ENCODE results near the gene PTPN23. TPM values are rescaled to one million over a fixed set of nuclear protein-coding genes. Genes with fewer than 3 reads are reported as not detected.

Gene PTPN23
- total RNA-seq, 1 experiment from 2014 or later: 10.8 TPM

- no peak for DNase-seq (ENCODE audit: low read depth)
Observed at GRCh38 chr3:47405820-47406761, 25.3 kb downstream of the PTPN23 start.

- DNase-seq (ENCODE audit: low read depth): no peak
Observed at GRCh38 chr3:47406762-47407149, 25.9 kb downstream of the PTPN23 start.

GRCh38 chr3:47407237-47407636 lies 26.4 kb downstream of the PTPN23 start:
- DNase-seq (ENCODE audit: low read depth): no peak

GRCh38 chr3:47407896-47408838 lies 27.3 kb downstream of the PTPN23 start:
- no peak for DNase-seq (ENCODE audit: low read depth)

- no peak for DNase-seq (ENCODE audit: low read depth)
Observed at GRCh38 chr3:47408839-47409229, 28.0 kb downstream of the PTPN23 start.

GRCh38 chr3:47409284-47409683 lies 28.5 kb downstream of the PTPN23 start:
- no peak for DNase-seq (ENCODE audit: low read depth)

- no peak for DNase-seq (ENCODE audit: low read depth)
Observed at GRCh38 chr3:47409688-47410416, 29.0 kb downstream of the PTPN23 start.

- no peak for DNase-seq (ENCODE audit: low read depth)
Observed at GRCh38 chr3:47410417-47410720, 29.5 kb downstream of the PTPN23 start.

- DNase-seq (ENCODE audit: low read depth): no peak
Observed at GRCh38 chr3:47410801-47411646, 30.2 kb downstream of the PTPN23 start.

- DNase-seq (ENCODE audit: low read depth): no peak
Observed at GRCh38 chr3:47411696-47412452, 31.1 kb downstream of the PTPN23 start.

GRCh38 chr3:47412453-47412756 lies 31.6 kb downstream of the PTPN23 start:
- no peak for DNase-seq (ENCODE audit: low read depth)

GRCh38 chr3:47412842-47413520 lies 32.2 kb downstream of the PTPN23 start:
- DNase-seq (ENCODE audit: low read depth): no peak

GRCh38 chr3:47413751-47414150 lies 32.9 kb downstream of the PTPN23 start:
- no peak for DNase-seq (ENCODE audit: low read depth)

- DNase-seq (ENCODE audit: low read depth): no peak
Observed at GRCh38 chr3:47414161-47414564, 33.3 kb downstream of the PTPN23 start.

- DNase-seq (ENCODE audit: low read depth): no peak
Observed at GRCh38 chr3:47414666-47415587, 34.1 kb downstream of the PTPN23 start.

- no peak for DNase-seq (ENCODE audit: low read depth)
Observed at GRCh38 chr3:47416041-47416440, 35.2 kb downstream of the PTPN23 start.

- no peak for DNase-seq (ENCODE audit: low read depth)
Observed at GRCh38 chr3:47418167-47419082, 37.6 kb downstream of the PTPN23 start.

Measured in Daoy (cell line).